CD4-positive, alpha-beta T cell treated with Interleukin-4 for 4 hours (primary cell): ENCODE data around the gene ASMTL.
A peak's percentile ranks its signal among the peaks of the same experiment; 100 is the strongest.
"Not testable (repeated sequence)": the region's sequence is repeated elsewhere in the genome, so short reads cannot be mapped to it uniquely, and the experiment has no call there.

ENCODE experiments used
- DNase-seq: peaks from one replicate; pipeline ENCODE4 v3.0.0-alpha.2; 2020

Gene ASMTL, protein sequence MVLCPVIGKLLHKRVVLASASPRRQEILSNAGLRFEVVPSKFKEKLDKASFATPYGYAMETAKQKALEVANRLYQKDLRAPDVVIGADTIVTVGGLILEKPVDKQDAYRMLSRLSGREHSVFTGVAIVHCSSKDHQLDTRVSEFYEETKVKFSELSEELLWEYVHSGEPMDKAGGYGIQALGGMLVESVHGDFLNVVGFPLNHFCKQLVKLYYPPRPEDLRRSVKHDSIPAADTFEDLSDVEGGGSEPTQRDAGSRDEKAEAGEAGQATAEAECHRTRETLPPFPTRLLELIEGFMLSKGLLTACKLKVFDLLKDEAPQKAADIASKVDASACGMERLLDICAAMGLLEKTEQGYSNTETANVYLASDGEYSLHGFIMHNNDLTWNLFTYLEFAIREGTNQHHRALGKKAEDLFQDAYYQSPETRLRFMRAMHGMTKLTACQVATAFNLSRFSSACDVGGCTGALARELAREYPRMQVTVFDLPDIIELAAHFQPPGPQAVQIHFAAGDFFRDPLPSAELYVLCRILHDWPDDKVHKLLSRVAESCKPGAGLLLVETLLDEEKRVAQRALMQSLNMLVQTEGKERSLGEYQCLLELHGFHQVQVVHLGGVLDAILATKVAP

DNA sequence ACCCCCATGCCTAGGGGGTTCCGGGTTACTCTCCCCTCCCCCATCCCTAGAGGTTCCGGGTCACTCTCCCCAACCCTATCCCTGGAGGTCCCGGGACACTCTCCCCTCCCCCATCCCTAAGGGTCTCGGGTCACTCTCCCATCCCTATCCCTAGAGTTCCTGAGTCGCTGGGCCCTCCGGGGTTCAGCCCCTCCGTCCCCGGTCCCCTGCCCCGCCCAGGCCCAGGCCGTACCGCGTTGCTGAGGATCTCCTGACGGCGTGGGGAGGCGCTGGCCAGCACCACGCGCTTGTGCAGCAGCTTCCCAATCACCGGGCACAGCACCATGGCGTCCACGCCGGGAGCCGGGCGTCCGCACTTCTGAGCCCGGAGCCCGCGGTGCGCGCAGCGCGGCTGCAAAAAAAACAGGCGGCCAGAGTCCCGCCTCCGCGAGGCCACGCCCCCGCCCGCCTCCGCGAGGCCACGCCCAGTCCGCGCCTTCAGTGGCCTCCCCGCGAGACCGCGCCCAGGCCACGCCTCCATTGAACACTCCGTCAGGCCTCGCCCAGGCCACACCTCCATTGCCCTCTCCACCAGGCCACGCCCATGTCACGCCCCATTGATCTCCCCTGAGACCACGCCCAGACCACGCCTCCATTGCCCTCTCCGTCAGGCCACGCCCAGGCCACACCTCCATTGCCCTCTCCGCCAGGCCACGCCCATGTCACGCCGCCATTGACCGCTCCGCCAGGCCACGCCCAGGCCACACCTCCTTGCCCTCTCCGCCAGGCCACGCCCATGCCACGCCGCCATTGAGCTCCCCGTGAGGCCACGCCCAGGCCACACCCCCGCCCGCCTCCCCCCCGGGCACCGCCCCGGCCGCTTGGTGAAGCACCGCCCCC lies at the start of gene ASMTL:
TSS of gene ASMTL (minus strand) at position 394 of the 879 bp plus-strand sequence. CDS start at position 325, 69 bp downstream.
- peak; percentile 95 for DNase-seq

DNA sequence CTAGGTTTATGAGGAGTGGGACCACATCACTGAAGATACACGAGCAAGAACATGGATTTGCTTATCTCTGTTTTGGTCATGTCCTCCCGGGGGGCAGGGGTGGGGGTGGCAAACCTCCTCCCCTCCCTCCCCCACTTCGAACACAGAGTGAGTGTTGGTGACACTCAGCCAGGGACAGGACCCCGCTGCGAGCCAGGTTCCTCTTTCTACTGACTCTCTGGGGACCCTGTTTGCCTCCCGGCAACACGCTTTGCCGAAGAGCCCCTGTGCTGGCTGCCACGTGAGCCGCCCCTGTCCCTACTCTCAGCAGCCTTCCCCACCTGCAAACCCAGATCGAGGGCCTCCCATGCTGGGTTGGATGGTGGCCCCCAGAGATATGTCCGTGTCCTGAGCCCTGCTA lies 49.5 kb upstream of the ASMTL start:
- no peak for DNase-seq

DNA sequence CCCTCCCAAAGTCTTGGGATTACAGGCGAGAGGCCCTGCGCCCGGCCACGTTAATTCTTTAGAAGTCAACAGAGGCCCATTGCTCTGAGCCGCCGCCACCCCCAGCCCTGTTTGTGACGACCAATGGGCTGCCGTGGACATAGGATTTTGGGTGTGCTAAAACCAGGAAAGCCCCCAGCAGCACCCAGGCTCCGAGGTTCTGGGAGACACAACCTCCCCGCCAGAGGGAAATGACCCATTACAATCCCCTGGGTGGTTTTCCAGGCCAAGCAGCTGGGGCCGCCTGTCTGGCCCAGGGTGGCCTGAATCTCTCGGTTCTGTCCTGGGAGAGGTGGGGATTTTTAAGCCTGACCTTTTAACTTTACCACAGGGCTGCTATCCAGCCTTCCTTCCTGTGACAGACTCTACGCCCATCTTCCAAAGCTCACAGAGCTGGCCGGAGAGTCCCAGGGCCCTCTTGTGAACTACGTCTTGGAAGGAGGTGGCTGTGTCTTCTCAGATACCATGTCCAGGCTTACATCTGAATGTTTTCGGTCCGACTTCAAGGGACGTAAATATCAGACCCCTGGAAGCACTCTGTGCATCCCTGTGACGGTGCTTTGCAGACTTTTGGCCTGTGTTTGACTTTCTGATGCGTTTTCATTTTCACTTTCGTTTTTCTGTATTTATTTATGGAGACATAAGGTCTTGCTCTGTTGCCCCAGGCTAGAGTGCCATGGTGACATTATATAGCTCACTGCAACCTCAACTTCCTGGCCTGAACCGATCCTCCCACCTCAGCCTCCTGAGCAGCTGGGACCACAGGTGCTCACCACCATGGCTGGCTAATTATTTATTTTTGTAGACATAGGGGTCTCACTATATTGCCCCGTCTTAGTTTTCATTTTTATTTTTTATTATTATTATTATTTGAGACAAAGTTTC lies 48.3 kb upstream of the ASMTL start:
- DNase-seq = peak; percentile 55

DNA sequence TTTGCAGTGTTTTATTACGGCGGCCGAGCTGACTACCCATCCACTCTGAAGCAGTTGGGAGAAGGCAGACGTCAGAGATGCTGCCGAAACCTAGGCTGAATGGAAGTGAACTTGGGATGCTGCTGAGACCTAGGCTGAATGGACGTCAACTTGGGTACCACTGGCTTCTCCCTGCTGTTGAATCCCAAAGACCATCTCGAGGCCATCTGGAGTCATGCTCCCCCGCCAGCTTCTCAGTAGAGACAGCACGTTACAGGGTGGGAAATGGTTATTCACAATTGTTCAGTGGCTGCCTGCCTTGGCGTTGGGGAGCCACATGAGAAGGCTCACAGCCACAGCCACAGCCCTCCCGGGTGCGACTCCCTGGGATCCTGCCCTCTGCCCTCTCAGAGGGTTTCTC lies 43.4 kb upstream of the ASMTL start:
- DNase-seq = no peak

DNA sequence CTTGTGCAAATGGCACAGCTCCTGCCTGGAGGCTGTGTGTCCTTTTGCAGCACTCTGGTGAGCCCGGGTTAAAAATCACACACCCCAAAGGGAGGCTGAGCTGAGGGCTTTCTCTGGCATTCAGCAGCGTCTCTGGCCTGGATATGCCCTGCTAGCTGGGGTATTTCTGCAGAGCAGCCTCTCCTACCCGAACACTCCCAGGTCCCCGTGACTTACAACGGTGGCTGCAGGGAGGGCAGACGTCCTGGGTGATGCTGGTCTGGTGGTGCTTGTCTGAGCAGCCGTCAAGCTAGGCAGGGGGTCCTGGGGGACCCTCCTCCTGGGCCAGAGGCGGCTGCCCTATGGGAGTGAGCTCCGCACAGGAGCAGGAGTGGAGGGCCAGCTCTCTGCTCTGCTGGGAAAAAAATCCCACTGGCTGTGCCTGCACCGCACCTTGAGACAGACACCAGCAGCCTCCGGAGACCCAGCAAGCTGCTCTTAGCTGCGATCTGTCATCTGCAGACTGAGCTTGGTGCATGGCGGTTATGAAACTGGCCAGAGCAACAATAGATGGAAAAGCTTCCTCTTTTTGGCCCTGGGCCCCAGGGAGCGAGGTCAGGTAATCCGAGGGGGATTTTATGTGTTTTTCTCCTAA lies 41.3 kb upstream of the ASMTL start:
- no peak for DNase-seq

DNA sequence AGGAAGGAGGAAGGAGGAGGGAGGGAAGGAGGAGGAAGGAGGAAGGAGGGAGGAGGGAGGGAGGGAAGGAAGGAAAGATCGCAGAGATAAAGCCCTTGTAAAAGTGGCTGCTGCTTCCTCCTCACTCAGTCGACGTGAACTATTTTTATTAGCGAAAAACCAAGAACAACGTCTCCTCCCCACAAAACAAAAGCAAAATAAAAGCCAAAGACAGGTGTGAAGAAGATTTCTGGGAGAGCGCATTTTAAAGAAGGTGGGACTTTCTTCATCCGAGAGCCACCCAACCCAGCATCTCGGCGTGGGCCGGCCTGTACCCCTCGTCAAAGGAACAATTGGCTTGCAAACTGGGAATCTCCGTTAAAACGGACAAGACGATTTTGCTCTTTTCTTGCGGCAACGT lies 40.7 kb upstream of the ASMTL start:
- no peak for DNase-seq

DNA sequence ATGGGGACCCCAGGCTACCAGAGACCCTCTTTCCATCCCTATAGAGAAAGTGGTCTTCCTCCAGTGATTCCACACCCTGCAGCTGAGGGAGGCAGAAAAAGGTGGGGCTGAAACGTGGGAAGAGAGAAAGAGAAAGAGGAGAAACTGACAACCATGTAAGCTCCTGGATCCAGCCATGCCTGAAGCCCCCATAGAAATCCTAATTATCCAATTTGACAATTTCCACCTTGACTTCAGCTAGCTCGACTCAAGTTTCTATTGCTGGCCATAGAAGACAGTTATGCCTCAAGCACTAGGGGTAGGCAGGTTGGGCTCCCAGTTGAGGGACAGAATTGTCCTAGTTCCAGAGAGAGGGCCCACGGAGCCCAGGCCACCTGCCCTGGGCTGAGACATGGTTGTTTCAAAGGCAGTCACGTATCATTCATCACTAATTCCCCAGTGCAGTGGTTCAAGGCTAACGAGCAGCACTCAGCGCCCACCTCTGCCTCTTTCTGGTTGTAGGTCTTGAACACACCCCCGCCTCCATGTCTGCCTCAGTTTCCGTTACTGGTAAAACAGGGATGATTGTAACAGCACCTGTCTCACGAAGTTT lies 39.8 kb upstream of the ASMTL start:
- no peak for DNase-seq

DNA sequence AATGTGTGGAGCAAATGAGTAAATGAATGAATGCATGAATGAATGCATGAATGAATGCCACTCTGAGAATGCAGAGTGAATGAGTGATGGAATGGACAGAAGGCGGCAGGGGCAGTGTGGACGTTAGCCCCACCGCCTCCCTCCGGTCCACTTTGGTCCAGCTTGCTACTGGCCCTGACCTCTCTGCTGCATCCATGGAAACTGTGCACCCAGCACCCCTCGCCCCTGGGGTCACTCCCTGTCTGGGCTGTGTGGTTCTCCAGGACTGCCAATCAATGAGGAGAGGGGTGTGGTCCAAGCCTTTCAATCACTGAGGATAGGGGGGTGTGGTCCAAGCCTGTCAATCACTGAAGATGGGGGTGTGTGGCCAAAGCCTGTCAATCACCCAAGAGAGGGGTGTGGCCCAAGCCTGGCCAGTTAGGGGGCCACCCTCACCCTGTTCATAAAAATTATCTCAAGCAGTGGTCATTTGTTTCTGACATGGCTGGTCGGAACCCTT lies 39.2 kb upstream of the ASMTL start:
- DNase-seq = peak; percentile 58

DNA sequence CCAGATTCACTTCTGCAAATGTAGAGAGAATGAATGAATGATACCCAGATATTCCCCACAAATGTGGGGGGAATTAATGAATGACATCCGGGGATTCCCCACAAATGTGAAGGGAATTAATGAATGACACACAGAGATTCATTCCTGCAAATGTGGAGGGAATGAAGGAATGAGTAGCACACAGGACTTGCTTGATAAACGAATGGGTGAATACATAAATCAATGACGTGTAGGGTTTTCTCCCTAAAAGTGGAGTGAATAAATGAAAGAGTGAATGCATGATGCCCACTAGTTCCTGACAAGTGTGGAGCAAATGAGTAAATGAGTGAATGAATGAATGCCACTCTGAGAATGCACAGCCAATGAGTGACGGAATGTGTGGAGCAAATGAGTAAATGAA lies 38.5 kb upstream of the ASMTL start:
- not testable (repeated sequence) for DNase-seq

DNA sequence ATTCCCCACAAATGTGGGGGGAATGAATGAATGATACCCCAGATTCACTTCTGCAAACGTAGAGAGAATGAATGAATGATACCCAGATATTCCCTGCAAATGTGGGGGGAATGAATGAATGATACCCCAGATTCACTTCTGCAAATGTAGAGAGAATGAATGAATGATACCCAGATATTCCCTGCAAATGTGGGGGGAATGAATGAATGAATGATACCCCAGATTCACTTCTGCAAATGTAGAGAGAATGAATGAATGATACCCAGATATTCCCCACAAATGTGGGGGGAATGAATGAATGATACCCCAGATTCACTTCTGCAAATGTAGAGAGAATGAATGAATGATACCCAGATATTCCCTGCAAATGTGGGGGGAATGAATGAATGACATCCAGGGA lies 38.0 kb upstream of the ASMTL start:
- DNase-seq = not testable (repeated sequence)

DNA sequence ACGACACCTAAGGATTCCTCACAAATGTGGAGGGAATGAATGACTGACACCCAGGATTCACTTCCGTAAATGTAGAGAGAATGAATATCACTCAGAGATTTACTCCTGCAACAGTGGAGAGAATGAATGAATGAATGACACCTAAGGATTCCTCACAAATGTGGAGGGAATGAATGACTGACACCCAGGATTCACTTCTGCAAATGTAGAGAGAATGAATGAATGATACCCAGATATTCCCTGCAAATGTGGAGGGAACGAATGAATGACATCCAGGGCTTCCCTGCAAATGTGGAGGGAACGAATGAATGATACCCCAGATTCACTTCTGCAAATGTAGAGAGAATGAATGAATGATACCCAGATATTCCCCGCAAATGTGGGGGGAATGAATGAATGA lies 36.6 kb upstream of the ASMTL start:
- DNase-seq = not testable (repeated sequence)

DNA sequence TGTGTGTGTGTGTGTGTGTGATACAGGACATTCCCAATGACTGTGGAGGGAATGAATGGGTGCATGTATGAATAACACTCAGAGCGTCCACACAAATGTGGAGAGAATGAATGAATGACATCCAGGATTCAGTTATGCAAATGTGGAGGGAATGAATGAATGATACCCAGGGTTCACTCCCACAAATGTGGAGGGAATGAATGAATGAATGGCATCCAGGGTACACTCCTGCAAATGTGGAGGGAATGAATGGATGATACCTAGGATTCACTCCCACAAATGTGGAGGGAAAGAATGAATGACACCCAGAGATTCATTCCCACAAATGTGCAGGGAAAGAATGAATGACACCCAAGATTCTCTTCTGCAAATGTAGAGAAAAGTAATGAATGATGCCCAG lies 36.0 kb upstream of the ASMTL start:
- DNase-seq = no peak

DNA sequence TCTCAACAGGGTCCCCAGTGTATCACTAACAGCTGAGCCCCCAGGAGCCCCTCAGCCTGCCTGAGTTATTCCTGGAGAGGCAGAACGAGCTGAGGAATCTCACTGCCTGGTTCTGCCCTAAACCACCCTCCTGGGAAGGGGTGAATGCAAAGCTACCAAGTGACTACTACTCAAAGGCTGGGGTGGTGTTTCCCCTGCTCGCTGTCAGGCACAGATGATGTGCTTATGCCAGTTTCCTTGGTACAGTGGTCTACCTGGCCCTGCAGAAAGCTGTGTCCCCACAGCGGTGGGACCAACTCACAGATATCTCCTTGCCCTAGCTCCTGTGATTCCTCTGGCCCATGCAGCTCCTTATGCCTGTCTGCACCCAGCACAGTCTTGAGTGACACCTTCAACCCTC lies 35.4 kb upstream of the ASMTL start:
- DNase-seq = no peak

DNA sequence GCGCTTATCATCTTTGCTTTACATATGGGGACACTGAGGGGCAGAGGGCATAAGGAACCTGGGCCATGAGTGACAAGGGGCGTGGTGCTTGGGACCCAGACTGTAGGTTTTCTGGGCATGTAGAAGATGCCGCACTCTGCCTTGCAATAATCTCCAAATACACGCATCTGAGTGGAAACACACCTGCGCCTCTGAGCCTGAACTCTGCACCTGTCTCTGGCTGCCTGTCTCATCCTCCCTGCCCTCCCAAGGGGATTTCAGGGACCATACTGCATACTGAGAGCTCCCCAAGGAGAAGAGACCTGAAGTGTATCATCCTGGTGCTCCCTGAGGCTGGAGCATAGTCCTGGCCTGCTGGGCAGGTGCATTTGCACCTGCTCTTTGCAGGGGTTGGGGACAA lies 34.7 kb upstream of the ASMTL start:
- no peak for DNase-seq

DNA sequence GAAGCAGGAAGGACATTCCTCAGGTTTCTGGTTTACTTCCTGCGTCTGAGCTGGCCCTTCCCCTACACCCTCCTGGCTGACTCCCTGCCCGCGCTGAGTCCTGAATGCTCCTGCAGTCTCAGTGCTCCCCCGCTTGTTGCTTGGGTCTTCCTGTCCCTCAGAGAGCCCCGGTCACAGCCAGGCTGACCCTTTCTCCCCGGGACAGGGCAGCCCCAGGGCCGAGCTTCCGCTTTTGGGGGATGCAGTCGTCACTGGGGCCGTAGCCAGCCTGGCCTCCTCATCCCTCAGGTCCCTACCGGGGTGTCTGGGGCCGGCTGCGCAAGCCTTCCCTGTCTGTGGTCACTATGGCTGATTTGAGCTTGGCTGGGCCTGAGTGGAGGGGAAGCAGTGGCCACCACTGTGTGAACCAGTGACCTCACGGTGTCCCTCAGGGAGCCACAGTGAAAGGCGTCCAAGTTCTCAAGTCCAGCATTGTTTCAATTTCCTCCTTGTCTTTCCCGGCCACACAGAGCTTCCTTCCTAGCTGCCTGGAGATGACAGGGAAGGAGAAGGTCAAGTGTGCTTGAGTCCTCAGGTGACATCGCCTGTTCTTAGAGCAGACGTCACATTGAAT lies 34.1 kb upstream of the ASMTL start:
- DNase-seq = no peak

DNA sequence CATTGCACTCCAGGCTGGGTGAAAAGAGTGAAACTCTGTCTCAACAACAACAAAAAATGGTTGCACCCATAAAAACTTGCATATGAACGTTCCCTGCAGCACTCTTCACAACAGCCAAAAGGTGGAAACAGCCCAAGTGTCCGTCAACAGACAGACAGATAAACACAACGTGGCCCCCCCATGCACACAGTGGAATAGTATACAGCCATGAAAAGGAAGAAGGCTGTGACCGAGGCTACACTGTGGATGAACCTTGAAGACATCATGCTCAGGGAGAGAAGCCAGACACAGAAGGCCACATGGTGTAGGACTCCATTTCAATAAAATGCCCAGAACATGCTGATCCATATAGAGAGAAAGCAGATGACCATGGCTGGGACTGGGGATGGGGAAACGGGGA lies 33.5 kb upstream of the ASMTL start:
- DNase-seq = no peak

DNA sequence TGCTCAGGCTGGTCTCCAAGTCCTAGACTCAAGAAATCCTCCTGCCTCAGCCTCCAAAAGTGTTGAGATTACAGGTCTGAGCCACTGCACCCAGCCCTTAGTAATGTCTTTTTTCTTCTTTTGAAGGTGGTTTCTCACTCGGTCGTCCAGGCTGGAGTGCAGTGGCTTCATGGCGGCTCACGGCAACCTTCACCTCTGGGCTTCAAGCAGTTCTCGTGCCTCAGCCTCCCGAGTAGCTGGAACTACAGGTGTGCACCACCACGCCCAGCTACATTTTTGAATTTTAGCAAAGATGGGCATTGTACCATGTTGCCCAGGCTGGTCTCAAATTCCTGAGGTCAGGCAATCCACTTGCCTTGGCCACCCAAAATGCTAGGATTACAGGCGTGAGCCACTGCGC lies 32.3 kb upstream of the ASMTL start:
- DNase-seq = no peak

DNA sequence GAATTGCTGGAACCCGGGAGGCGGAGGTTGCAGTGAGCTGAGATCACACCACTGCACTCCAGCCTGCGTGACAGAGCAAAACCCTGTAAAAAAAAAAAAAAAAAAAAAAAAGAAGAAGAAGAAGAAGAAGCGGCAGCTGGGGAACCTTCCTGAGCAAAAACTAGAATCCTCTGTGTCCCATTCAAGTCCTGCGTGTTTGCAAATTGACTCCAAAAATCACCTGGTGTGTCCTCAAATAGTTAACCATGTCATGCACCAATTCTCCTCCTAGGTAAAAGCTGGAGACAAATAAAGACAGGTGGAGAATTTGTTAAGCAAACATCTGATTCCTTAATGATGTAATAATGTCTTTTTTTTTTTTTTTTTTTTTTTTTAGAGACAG lies 31.9 kb upstream of the ASMTL start:
- no peak for DNase-seq

DNA sequence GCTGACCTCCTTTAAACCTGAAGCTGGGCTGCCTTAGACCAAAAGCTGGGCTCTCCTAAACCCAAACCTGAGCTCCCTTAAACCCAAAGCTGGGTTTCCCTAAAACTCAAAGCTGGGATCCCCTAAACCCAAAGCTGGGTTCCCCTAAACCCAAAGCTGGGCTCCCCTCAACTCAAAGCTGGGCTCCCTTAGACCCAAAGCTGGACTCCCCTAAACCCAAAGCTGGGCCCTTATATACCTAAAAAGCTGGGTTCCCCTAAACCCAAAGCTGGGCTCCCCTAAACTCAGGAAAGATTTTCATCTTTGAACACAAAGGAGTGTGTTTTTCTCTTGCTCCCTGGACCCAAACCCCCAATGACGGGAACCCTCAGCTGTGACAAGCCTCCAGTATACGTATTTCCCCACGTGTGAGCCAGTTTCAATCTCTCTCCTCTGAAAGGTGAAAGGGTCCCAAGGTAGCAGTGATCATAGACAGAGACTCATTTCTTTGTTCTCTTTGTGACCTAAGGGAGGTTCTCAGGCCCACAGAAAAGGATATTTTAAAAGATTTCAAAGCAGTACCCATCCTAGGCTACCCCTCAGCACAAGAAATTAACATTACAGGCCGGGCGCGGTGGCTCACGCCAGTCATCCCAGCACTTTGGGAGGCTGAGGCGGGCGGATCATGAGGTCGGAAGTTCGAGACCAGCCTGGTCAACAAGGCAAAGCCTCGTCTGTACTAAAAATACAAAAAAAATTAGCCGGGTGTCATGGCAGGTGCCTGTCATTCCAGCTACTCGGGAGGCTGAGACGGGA lies 31.3 kb upstream of the ASMTL start:
- DNase-seq = no peak

DNA sequence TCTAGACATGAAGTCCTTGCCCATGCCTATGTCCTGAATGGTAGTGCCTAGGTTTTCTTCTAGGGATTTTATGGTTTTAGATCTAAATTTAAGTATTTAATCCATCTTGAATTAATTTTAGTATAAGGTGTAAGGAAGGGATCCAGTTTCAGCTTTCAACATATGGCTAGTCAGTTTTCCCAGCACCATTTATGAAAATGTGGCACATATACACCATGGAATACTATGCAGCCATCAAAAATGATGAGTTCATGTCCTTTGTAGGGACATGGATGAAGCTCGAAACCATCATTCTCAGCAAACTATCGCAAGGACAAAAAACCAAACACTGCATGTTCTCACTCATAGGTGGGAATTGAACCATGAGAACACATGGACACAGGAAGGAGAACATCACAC lies 29.8 kb upstream of the ASMTL start:
- DNase-seq = not testable (repeated sequence)
